Epidermal melanocyte (primary cell): Measurements from ENCODE around the gene RANBP10.

ENCODE experiments used
- DNase-seq: peaks from one replicate; pipeline ENCODE4 v3.0.0; 2011; ENCODE audit warnings: low spot score; ENCODE audit not compliant: insufficient read length

Gene RANBP10

GRCh38 chr16:67679935-67680897, 126.1 kb downstream of the RANBP10 start:
- no peak for DNase-seq

- no peak for DNase-seq
These were observed 127.9 kb downstream of the RANBP10 start for GRCh38 chr16:67678354-67679023.

- no peak for DNase-seq
These were observed 128.6 kb downstream of the RANBP10 start for GRCh38 chr16:67677712-67678111.

- DNase-seq, result no peak
These were observed 129.4 kb downstream of the RANBP10 start for GRCh38 chr16:67676939-67677338.

- DNase-seq, result no peak
These were observed 129.8 kb downstream of the RANBP10 start for GRCh38 chr16:67676516-67676915.

GRCh38 chr16:67675999-67676398, 130.4 kb downstream of the RANBP10 start:
- DNase-seq, result no peak

GRCh38 chr16:67675579-67675935, 130.8 kb downstream of the RANBP10 start:
- DNase-seq, result no peak

- no peak for DNase-seq
These were observed 131.3 kb downstream of the RANBP10 start for GRCh38 chr16:67674851-67675578.

- DNase-seq, result no peak
These were observed 132.4 kb downstream of the RANBP10 start for GRCh38 chr16:67673712-67674580.
